ENCODE results near the gene HDDC2. TPM values are rescaled to one million over a fixed set of nuclear protein-coding genes. Genes with fewer than 3 reads are reported as not detected.

Gene HDDC2
- polyA plus RNA-seq, 3 donors = 24.4 to 59.9 (median 42.6) TPM

DNA sequence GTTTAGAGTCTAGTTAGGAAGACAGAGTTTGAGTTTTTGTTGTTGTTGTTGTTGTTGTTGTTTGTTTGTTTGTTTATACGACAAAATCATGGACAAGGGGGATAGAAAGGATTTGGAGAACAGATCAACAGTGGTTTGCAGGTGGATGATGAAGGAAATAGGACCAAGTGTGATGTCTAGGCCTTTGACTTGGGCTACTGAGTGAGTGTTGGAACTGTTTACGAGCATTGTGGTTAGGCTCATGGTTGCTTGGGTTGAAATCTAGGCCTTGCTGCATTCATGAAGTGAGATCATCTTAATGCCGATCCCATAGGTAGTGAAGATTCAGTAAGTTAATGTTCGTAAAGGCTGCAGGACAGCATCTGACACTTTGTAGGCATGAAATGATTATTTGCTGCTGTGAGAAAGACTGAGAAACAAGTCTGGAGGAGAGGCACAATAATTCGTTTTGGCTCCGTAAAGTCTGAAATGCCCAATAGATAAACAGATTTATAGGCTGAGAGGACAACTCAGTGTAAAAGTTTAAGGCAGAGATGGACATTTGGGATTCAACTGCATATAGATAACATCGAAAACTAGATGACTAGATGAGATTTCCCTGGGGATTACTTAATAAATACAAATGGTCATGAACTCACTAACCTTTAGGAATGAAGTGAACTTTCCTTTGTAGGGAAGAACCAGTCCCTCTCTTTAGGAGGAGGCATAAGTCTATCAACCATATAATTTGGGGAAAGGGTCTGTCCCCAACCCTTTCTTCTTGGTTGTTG is 70.0 kb downstream of the HDDC2 start:
- Mint-ChIP-seq H3K27ac (no peak overlapping the region), H3K27me3 (ENCODE audit: low read depth in 3 of 3) (no peaks in the 10 kb centered on the region), H3K9me3 (peaks cover 0 to under 1% (median 0%) of the 10 kb centered on the region in 7 donors), H3K4me1 (peaks cover 6% of the 10 kb centered on the region), H3K36me3 (no peaks in the 10 kb centered on the region), H3K4me3 (no peak overlapping the region)
- WGBS (ENCODE audit: insufficient coverage) = 98% methylated on average over 5 of the region's 7 CpGs
- Histone ChIP-seq H3K9me3 (replicated peaks in 1 of 2; ENCODE audit: control insufficient read depth in 1 of 2, insufficient read depth in 1 of 2, low read length in 2 of 2) (no peaks in the 10 kb centered on the region), H3K36me3 (replicated peaks in 1 of 2; ENCODE audit: control insufficient read depth in 1 of 2, insufficient read depth in 2 of 2, low read length in 2 of 2) (no peaks in the 10 kb centered on the region), H3K27me3 (ENCODE audit: control insufficient read depth in 2 of 2, insufficient read depth in 2 of 2, low read length in 2 of 2) (no peaks in the 10 kb centered on the region), H4K20me1 (ENCODE audit: insufficient read depth, low read length) (no peaks in the 10 kb centered on the region), H3K4me2 (replicated peaks; ENCODE audit: extremely low read depth, low read length, poor library complexity, severe bottlenecking) (no peak overlapping the region), H3K9ac (ENCODE audit: insufficient read depth, low read length, poor library complexity, severe bottlenecking) (no peak overlapping the region), H3K79me2 (ENCODE audit: insufficient read depth, low read length) (no peaks in the 10 kb centered on the region), H3K4me3 (replicated peaks in 1 of 3; ENCODE audit: low read depth in 2 of 3, low read length in 3 of 3) (no peak overlapping the region), H3K27ac (ENCODE audit: low read depth in 1 of 2, low read length in 2 of 2) (no peak overlapping the region), H2AFZ (ENCODE audit: insufficient read depth, low read depth, low read length, poor library complexity, severe bottlenecking) (no peak overlapping the region), H3K4me1 (ENCODE audit: control insufficient read depth in 1 of 2, insufficient read depth in 2 of 2, low read length in 2 of 2) (peaks cover 0 to 2% of the 10 kb centered on the region in 2 donors)
- intact Hi-C loops (cut with micrococcal nuclease) = no loop called here
- TF ChIP-seq, protein P1, sequence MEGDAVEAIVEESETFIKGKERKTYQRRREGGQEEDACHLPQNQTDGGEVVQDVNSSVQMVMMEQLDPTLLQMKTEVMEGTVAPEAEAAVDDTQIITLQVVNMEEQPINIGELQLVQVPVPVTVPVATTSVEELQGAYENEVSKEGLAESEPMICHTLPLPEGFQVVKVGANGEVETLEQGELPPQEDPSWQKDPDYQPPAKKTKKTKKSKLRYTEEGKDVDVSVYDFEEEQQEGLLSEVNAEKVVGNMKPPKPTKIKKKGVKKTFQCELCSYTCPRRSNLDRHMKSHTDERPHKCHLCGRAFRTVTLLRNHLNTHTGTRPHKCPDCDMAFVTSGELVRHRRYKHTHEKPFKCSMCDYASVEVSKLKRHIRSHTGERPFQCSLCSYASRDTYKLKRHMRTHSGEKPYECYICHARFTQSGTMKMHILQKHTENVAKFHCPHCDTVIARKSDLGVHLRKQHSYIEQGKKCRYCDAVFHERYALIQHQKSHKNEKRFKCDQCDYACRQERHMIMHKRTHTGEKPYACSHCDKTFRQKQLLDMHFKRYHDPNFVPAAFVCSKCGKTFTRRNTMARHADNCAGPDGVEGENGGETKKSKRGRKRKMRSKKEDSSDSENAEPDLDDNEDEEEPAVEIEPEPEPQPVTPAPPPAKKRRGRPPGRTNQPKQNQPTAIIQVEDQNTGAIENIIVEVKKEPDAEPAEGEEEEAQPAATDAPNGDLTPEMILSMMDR (IDR thresholded peaks at IDR 0.05) = no peak
- DNase-seq = no peak

DNA sequence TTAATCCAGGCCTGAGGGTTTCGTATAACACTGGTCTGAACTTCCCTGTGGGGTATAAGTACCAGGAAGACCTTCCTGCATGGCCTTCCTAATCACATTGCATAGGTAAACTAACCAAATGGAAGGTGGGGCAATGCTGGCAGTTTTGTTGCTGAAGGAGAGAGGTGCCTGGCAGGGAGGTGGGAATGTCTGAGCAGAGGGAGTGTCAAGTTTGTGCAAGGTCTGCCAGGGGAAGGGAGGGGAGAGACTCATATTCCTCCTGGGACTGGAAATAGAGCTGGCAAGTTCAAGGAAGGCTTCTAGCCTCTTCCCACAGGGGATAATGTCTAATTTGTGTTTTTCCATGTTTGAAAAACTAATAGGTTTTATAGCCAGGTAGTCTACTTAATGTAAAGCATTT is 70.6 kb downstream of the HDDC2 start:
- Mint-ChIP-seq H3K27ac (peak overlapping the region in 1 of 7 donors; percentile 30), H3K9me3 (no peaks in the 10 kb centered on the region), H3K36me3 (no peaks in the 10 kb centered on the region), H3K4me3 (no peak overlapping the region), H3K4me1 (no peaks in the 10 kb centered on the region), H3K27me3 (ENCODE audit: low read depth in 3 of 3) (no peaks in the 10 kb centered on the region)
- DNase-seq = no peak
- H2AFZ ChIP-seq (ENCODE audit: insufficient read depth, low read depth, low read length, poor library complexity, severe bottlenecking) = no peak overlapping the region
- H3K27me3 ChIP-seq (ENCODE audit: control insufficient read depth in 2 of 2, insufficient read depth in 2 of 2, low read length in 2 of 2) = no peaks in the 10 kb centered on the region
- H3K79me2 ChIP-seq (ENCODE audit: insufficient read depth, low read length) = no peaks in the 10 kb centered on the region
- no peaks in the 10 kb centered on the region for H3K4me1 ChIP-seq (ENCODE audit: control insufficient read depth in 1 of 2, insufficient read depth in 2 of 2, low read length in 2 of 2)
- H4K20me1 ChIP-seq (ENCODE audit: insufficient read depth, low read length) = no peaks in the 10 kb centered on the region
- TF ChIP-seq, protein P1 (IDR thresholded peaks at IDR 0.05) = no peak
- WGBS (ENCODE audit: insufficient coverage) = no CpG with 5 or more reads among the region's 1 CpG
- H3K9me3 ChIP-seq (replicated peaks in 1 of 2; ENCODE audit: control insufficient read depth in 1 of 2, insufficient read depth in 1 of 2, low read length in 2 of 2) = no peaks in the 10 kb centered on the region
- no peaks in the 10 kb centered on the region for H3K36me3 ChIP-seq (replicated peaks in 1 of 2; ENCODE audit: control insufficient read depth in 1 of 2, insufficient read depth in 2 of 2, low read length in 2 of 2)
- H3K4me3 ChIP-seq (replicated peaks in 1 of 3; ENCODE audit: low read depth in 2 of 3, low read length in 3 of 3) = no peak overlapping the region
- no peak overlapping the region for H3K4me2 ChIP-seq (replicated peaks; ENCODE audit: extremely low read depth, low read length, poor library complexity, severe bottlenecking)
- H3K9ac ChIP-seq (ENCODE audit: insufficient read depth, low read length, poor library complexity, severe bottlenecking) = no peak overlapping the region
- intact Hi-C loops (cut with micrococcal nuclease) = no loop called here
- no peak overlapping the region for H3K27ac ChIP-seq (ENCODE audit: low read depth in 1 of 2, low read length in 2 of 2)
